MM.1S (cell line): Measurements from ENCODE around the gene INHBE.

Experiments used
- DNase-seq: peaks from one replicate; pipeline ENCODE4 v3.0.0-alpha.2; 2015
- H2AFZ ChIP-seq: fragments of 300-600 bp; sonication (generic); 2 replicates; pipeline ENCODE4 v1.6.0; 2016; ENCODE audit warnings: antibody characterized with exemption, low read length
- H3F3A ChIP-seq: fragments of 300-600 bp; sonication (generic); 2 replicates; pipeline ENCODE4 v1.6.1; 2016; ENCODE audit warnings: mild to moderate bottlenecking, antibody characterized with exemption, low read length, moderate library complexity, mixed read lengths; ENCODE audit not compliant: insufficient read depth
- H3K27ac ChIP-seq: fragments of 300-600 bp; sonication (generic); 2 replicates; pipeline ENCODE4 v1.5.1; 2016; ENCODE audit warnings: mild to moderate bottlenecking, low read length
- H3K27me3 ChIP-seq: fragments of 300-600 bp; sonication (generic); replicated peaks from 2 replicates; pipeline ENCODE4 v1.6.0; 2016; ENCODE audit warnings: low read length; ENCODE audit not compliant: insufficient read depth
- H3K36me3 ChIP-seq: fragments of 300-600 bp; sonication (generic); replicated peaks from 2 replicates; pipeline ENCODE4 v1.6.1; 2016; ENCODE audit warnings: mild to moderate bottlenecking, low read length, mixed read lengths; ENCODE audit not compliant: insufficient read depth
- H3K4me1 ChIP-seq: fragments of 300-600 bp; sonication (generic); 2 replicates; pipeline ENCODE4 v1.6.1; 2016; ENCODE audit warnings: low read length, mixed read lengths
- H3K4me2 ChIP-seq: fragments of 300-600 bp; sonication (generic); 2 replicates; pipeline ENCODE4 v1.6.0; 2016; ENCODE audit warnings: low read depth, low read length
- H3K4me3 ChIP-seq: fragments of 300-600 bp; sonication (generic); 2 replicates; pipeline ENCODE4 v1.5.1; 2016; ENCODE audit warnings: low read length, mixed read lengths
- H3K79me2 ChIP-seq: fragments of 300-600 bp; sonication (generic); 2 replicates; pipeline ENCODE4 v1.6.1; 2016; ENCODE audit warnings: mixed run types, low read length, mixed read lengths
- H3K9ac ChIP-seq: fragments of 300-600 bp; sonication (generic); 2 replicates; pipeline ENCODE4 v1.6.1; 2016; ENCODE audit warnings: low read length, mixed read lengths
- H3K9me2 ChIP-seq: fragments of 300-600 bp; sonication (generic); replicated peaks from 2 replicates; pipeline ENCODE4 v1.6.1; 2016; ENCODE audit warnings: mild to moderate bottlenecking, low read length, mixed read lengths; ENCODE audit not compliant: insufficient read depth
- H3K9me3 ChIP-seq: fragments of 300-600 bp; sonication (generic); replicated peaks from 2 replicates; pipeline ENCODE4 v1.6.1; 2016; ENCODE audit warnings: mild to moderate bottlenecking, low read length, mixed read lengths; ENCODE audit not compliant: insufficient read depth
- H4K20me1 ChIP-seq: fragments of 300-600 bp; sonication (generic); 2 replicates; pipeline ENCODE4 v1.6.1; 2016; ENCODE audit warnings: mild to moderate bottlenecking, low read length, moderate library complexity, mixed read lengths; ENCODE audit not compliant: insufficient read depth
- CTCF ChIP-seq: fragments of 300-600 bp; sonication (generic); IDR thresholded peaks from 2 replicates; pipeline ENCODE4 v1.5.1; 2016; ENCODE audit warnings: antibody characterized with exemption, low read length, mixed read lengths
- EZH2 ChIP-seq: fragments of 300-600 bp; sonication (generic); optimal IDR thresholded peaks from 2 replicates; pipeline ENCODE3; 2017; ENCODE audit warnings: low read depth, mild to moderate bottlenecking, antibody characterized with exemption, low read length, mixed read lengths
- EZH2phosphoT487 ChIP-seq: fragments of 300-600 bp; sonication (generic); IDR thresholded peaks from 2 replicates; pipeline ENCODE4 v1.6.1; 2018; ENCODE audit warnings: antibody characterized with exemption, low read length

Gene INHBE

GRCh38 chr12:57460841-57461275 is 5.8 kb downstream of the INHBE start:
- peak overlapping the region; percentile 100 for H3K4me2 ChIP-seq
- peak overlapping the region; percentile 80 for H3K4me3 ChIP-seq
- H3K27ac ChIP-seq, result no peak overlapping the region
- peaks cover 15% of the 10 kb centered on the region; the same call in 1 of the 2 replicates for H3K4me1 ChIP-seq
- no peaks in the 10 kb centered on the region for H3K79me2 ChIP-seq
- no peak overlapping the region for H2AFZ ChIP-seq
- no peak for TF ChIP-seq EZH2
- no peak for TF ChIP-seq CTCF
- TF ChIP-seq EZH2phosphoT487, result no peak
- no peaks in the 10 kb centered on the region for H3K36me3 ChIP-seq
- H3F3A ChIP-seq, result peaks cover 9% of the 10 kb centered on the region
- no peaks in the 10 kb centered on the region for H3K9me2 ChIP-seq
- no peak overlapping the region for H3K9ac ChIP-seq
- H3K9me3 ChIP-seq, result no peaks in the 10 kb centered on the region
- peaks cover 28% of the 10 kb centered on the region for H3K27me3 ChIP-seq
- H4K20me1 ChIP-seq, result no peaks in the 10 kb centered on the region
- DNase-seq, result no peak

- no peak for DNase-seq
- H3K27me3 ChIP-seq, result peaks cover 34% of the 10 kb centered on the region
Observed at GRCh38 chr12:57461276-57461916, 6.3 kb downstream of the INHBE start.

GRCh38 chr12:57461917-57462250 is 6.8 kb downstream of the INHBE start:
- Histone ChIP-seq H3K4me3 (peak overlapping the region; percentile 80), H3F3A (peaks cover 9% of the 10 kb centered on the region), H3K9ac (peak overlapping the region; percentile 36; the same call in 1 of the 2 replicates), H3K27ac (no peak overlapping the region), H4K20me1 (no peaks in the 10 kb centered on the region), H3K79me2 (no peaks in the 10 kb centered on the region), H3K9me2 (no peaks in the 10 kb centered on the region), H2AFZ (peak overlapping the region; percentile 64), H3K36me3 (no peaks in the 10 kb centered on the region), H3K4me2 (peak overlapping the region; percentile 100), H3K27me3 (peaks cover 38% of the 10 kb centered on the region), H3K4me1 (peaks cover 15% of the 10 kb centered on the region; the same call in 1 of the 2 replicates), H3K9me3 (no peaks in the 10 kb centered on the region)
- DNase-seq, result no peak
- TF ChIP-seq CTCF, result no peak
- no peak for TF ChIP-seq EZH2phosphoT487
- TF ChIP-seq EZH2, result no peak

More at GRCh38 chr12:57461276-57461916, 6.3 kb downstream of the INHBE start:
- Histone ChIP-seq H3K27ac (no peak overlapping the region), H3F3A (peaks cover 9% of the 10 kb centered on the region), H3K9me3 (no peaks in the 10 kb centered on the region), H3K36me3 (no peaks in the 10 kb centered on the region), H3K4me1 (peaks cover 15% of the 10 kb centered on the region; the same call in 1 of the 2 replicates), H3K9me2 (no peaks in the 10 kb centered on the region), H3K4me3 (peak overlapping the region; percentile 80), H3K4me2 (peak overlapping the region; percentile 100), H2AFZ (peak overlapping the region; percentile 64; the same call in 1 of the 2 replicates), H4K20me1 (no peaks in the 10 kb centered on the region), H3K9ac (peak overlapping the region; percentile 36; the same call in 1 of the 2 replicates), H3K79me2 (no peaks in the 10 kb centered on the region)
- TF ChIP-seq EZH2 (no peak), CTCF (no peak), EZH2phosphoT487 (no peak)
